ENCODE measurements around the gene SNX2.
A peak's percentile ranks its signal among the peaks of the same experiment; 100 is the strongest.
"Not testable (repeated sequence)": the region's sequence is repeated elsewhere in the genome, so short reads cannot be mapped to it uniquely, and the experiment has no call there.

SNX2 gene

GRCh38 chr5:122844136-122844909, 69.4 kb downstream of the SNX2 start:
- peak; percentile 28 to 49 for DNase-seq

- DNase-seq: no peak
These were observed 70.0 kb downstream of the SNX2 start for GRCh38 chr5:122844910-122845228.

- DNase-seq: peak; percentile 87 to 90
These were observed 70.6 kb downstream of the SNX2 start, which contains the start of gene SNX24 for GRCh38 chr5:122845229-122846050. SNX24 (plus strand) TSS chr5:122845613; CDS start chr5:122845634, 21 bp downstream.

DNA sequence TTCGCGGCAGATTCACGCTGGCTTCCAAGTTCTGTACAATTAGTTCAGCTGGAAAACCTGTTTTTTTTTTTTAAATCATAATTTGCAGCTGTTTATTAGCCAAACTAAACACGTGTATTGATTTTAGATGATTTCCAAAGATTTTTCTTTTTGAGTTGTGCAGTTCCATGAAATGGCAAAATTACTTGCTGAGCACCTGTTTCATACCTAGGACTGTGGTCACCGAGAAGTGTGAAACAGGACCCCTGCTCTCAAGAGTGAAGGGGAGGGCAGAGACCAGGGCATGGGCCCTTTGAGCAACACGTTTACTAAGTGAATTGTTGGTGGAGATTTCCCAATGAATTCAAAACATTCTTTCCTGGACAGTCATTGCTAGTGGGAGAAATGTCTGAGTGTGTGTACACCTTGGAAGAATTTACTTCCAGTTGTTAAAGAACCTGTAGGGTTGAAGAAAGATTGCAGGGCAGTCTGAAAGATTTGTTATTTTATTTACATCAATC, 71.2 kb downstream of the SNX2 start:
- DNase-seq: no peak

GRCh38 chr5:122847687-122848081, 72.8 kb downstream of the SNX2 start:
- DNase-seq: no peak

GRCh38 chr5:122849771-122850170, 74.9 kb downstream of the SNX2 start:
- DNase-seq: peak; percentile 67 to 76

DNA sequence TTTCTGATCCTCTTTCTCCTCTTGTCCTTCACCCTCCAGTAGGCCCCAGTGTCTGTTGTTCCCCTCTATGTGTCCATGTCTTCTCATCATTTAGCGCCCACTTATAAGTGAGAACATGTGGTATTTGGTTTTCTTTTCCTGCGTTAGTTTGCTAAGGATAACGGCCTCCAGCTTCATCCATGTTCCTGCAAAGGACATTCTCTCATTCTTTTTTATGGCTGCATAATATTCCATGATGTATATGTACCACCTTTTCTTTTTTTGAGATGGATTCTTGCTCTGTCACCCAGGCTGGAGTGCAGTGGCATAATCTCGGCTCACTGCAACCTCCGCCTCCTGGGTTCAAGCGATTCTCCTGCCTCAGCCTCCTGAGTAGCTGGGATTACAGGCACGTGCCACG, 82.7 kb downstream of the SNX2 start:
- not testable (repeated sequence) for DNase-seq

GRCh38 chr5:122858451-122858850, 83.6 kb downstream of the SNX2 start:
- DNase-seq: no peak

- DNase-seq: no peak
These were observed 88.4 kb downstream of the SNX2 start for GRCh38 chr5:122863240-122863639.

GRCh38 chr5:122863721-122864120, 88.8 kb downstream of the SNX2 start:
- DNase-seq: no peak

- DNase-seq: no peak
These were observed 89.5 kb downstream of the SNX2 start for GRCh38 chr5:122864400-122864799.

- no peak for DNase-seq
These were observed 90.0 kb downstream of the SNX2 start for GRCh38 chr5:122864842-122865241.

DNA sequence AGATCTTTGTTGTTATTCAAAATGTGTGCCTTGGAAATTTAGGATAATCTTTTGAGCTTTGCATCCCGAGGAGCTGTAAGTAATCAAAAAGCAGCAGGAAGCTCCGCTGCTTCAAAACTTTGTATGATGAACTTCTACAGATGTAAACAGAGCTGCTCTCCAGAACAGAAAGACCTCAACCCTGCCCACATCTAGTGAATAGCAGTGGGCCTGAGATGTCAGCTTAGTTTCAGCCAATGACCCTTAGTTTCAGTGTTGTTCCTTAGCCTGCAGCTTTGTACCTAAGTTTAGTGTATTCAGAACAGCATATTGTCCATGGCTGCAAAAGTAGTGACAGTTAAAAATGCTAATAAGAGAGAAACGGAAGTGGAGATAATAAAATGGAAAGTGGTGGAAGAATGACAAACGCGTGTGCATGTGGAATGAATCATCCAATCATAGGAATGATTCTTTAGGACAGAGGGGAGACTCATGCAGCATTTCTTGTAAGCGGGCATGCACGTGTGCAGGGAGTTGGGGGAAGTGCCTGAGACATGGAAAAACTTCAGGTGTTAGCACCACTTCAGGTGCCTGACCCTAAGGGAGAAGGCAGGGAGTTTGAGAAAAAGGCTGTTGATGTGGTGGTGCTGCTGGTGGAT, 95.5 kb downstream of the SNX2 start:
- no peak for DNase-seq

DNA sequence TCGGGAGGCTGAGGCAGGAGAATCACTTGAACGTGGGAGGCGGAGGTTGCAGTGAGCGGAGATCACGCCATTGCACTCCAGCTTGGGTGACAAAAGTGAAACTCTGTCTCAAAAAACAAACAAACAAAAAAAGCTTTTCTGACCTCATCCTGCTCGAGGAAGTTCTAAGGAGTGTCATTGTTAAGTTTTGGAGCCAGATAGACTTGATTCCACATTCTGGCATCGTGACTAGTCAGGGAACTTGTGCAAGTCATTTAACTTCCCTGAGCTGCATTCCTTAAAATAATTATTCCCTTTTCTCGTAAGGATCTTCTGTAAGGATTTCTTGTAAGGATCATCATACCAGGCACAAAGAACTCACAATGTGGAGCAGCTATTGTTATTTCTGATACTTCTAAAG, 96.8 kb downstream of the SNX2 start:
- peak; percentile 38 to 43 for DNase-seq

GRCh38 chr5:122874179-122874875, 99.4 kb downstream of the SNX2 start:
- DNase-seq: peak; percentile 20 to 26

DNA sequence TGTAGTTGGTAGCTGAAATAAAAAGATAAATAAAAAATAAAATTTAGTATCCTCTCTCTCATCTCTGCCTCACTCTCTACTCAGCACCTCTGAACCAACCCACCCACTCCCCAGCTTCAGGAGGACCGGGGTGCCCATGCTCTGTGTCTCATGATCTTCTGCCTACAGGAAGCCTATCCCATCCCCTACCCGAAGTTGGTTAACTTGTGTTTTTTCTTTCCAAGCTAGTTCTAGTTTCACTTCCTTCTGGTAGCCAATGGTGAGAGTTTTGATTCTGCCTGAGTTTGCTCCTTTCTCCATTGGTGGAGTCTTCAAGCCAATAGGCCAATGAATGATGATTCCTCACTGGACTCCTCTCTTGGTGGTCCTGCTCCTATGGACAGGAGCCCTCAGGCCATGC, 102.6 kb downstream of the SNX2 start:
- peak; percentile 73 to 75 for DNase-seq

DNA sequence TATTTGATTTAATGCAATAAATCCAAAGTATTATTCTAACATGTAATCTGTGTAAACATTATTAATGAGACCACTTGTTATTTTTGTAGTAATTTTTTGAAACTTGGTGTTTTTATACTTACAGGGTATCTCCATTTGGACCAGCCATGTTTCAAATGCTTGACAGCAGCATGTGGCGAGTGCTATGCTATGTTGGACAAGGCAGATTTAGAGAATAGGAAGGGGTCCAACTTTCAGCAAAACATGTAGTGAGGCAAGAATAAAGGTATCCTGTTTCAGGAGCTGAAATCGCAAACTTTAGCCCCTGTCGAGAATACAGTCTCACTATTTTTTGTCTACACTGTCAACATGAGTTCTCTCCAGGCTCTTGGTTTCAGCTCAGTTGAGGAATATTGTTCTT, 104.2 kb downstream of the SNX2 start:
- DNase-seq: no peak
